ENCODE results near the gene TAC4.

The TAC4 gene

DNA sequence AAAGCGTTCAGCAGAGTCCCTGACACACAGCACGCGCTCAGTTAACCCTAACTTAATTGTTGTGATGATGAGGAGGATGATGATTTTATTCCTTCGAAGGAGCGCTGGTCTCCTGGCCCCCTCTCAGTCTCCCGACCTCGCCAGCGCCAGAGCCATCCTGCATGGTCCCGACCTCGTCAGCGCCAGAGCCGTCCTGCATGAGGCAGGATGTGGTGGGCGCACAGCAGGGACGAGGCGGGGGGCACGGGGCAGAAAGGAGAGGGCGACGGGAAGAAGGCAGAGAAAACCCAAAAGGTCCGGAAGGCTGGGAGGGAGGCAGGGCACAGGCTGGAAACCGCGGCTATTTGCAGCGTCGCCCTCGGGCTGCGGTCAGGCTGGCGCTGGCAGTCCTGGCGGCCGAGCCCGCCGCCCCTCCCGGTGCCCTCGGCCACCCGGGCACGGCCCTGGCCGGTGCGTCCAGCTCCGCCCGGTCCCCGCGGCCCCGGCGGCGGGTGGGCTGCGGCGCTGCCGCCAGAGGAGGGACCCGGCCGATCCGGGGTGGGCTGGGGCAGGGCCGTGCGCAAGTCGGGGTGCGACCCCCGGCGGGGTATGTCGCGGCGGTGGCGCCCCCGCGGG, 3.0 kb upstream of the TAC4 start:
- no peak for DNase-seq (ENCODE audit: low spot score)
- TF ChIP-seq, protein P1, sequence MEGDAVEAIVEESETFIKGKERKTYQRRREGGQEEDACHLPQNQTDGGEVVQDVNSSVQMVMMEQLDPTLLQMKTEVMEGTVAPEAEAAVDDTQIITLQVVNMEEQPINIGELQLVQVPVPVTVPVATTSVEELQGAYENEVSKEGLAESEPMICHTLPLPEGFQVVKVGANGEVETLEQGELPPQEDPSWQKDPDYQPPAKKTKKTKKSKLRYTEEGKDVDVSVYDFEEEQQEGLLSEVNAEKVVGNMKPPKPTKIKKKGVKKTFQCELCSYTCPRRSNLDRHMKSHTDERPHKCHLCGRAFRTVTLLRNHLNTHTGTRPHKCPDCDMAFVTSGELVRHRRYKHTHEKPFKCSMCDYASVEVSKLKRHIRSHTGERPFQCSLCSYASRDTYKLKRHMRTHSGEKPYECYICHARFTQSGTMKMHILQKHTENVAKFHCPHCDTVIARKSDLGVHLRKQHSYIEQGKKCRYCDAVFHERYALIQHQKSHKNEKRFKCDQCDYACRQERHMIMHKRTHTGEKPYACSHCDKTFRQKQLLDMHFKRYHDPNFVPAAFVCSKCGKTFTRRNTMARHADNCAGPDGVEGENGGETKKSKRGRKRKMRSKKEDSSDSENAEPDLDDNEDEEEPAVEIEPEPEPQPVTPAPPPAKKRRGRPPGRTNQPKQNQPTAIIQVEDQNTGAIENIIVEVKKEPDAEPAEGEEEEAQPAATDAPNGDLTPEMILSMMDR (IDR thresholded peaks at IDR 0.05; ENCODE audit: extremely low read depth, missing control alignments): no peak

DNA sequence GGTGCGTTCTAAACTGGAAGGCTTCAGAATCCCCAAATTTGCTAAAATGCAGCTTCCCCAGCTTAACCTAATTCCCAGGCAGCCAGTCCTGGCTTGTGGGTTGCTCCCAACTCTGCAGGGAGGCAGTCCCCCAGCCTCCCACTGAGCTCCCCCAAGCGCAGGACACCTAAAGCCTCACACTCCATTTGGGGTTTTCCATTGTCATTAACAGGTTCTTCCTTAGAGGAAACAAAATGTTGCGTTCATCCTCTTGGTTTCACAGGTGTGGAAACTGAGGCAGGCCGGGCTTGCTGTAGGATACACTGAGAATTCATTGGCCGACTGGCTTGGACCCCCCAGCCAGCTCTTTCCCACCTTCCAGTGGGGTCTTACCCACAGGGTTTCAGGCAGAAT, 2.3 kb upstream of the TAC4 start:
- TF ChIP-seq, protein P1 (IDR thresholded peaks at IDR 0.05; ENCODE audit: extremely low read depth, missing control alignments): no peak
- no peak for DNase-seq (ENCODE audit: low spot score)

DNA sequence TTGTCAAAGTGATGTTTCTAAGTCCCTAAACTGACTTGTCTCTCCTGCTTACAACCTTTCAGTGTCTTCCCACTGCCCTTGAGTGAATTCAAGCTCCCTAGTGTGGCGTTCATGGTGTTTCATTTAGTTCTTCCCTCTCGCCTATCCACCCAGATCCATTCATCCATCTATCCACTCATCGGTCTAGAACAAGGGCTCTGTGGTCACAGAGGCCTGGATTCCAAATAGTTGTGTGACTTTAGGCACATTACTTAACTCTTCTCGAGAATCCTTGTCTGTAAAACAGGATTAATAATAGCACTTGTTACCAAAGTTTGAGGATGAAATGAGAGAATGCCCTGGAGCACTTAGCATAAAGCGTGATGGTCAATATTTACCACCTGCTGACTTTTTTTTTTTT, 870 bp upstream of the TAC4 start:
- TF ChIP-seq, protein P1 (IDR thresholded peaks at IDR 0.05; ENCODE audit: extremely low read depth, missing control alignments): no peak
- DNase-seq (ENCODE audit: low spot score): no peak

DNA sequence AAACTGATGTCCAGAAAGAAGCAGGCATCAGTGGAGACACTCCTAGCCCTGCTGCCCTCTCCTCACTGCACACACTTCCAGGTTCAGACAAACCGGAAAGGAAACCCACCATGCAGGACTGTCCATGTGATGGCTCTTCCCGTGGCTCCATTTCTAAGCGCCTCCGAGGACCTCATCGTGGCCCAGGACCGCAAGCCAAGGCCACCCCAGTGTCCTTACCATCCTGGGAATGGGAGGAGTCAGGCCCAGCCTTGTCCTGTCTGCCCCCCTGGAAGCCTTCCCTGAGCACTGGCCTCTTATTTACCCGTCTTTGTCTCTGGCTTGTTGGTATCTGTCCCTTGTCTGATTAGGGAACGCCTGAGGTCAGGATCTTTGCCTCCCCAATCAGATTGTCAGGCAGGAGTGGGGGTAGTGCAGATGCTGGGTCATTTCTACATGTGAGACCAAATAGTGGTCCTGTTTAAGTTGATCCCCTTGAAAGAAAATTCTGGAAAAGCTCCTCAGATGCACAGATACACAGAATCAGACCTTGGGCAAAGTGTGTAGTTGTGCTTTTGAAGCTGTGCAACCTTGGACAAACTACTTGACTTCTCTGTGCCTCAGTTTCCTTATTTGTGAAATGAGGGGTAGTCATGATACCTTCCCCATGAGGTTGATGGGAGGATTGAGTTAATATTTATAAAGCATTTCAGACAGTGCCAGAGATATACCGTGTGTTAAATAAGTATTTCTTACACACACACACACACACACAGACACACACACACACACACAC, 744 bp downstream of the TAC4 start:
- TF ChIP-seq, protein P1 (IDR thresholded peaks at IDR 0.05; ENCODE audit: extremely low read depth, missing control alignments): no peak
- DNase-seq (ENCODE audit: low spot score): no peak

DNA sequence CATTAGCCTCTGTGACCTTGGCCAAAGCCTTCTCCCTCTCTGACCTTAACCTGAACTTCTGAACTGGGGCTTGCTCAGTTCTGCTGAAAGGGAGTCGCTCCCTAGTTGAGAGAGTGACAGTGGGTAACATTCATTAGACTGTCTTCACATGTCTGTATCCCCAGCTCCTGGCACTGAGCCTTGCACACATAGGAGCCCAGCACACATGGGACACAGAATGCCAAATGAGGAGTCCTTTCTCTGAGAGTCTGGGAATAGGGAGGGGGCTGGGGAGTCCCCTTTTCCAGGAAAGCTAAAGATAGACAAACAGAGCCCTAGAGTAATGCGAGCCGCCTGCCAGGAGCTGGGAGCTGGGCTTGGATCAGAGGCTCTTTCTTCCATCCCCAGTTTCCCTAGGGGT, 2.5 kb downstream of the TAC4 start:
- TF ChIP-seq, protein P1 (IDR thresholded peaks at IDR 0.05; ENCODE audit: extremely low read depth, missing control alignments): no peak
- DNase-seq (ENCODE audit: low spot score): no peak

DNA sequence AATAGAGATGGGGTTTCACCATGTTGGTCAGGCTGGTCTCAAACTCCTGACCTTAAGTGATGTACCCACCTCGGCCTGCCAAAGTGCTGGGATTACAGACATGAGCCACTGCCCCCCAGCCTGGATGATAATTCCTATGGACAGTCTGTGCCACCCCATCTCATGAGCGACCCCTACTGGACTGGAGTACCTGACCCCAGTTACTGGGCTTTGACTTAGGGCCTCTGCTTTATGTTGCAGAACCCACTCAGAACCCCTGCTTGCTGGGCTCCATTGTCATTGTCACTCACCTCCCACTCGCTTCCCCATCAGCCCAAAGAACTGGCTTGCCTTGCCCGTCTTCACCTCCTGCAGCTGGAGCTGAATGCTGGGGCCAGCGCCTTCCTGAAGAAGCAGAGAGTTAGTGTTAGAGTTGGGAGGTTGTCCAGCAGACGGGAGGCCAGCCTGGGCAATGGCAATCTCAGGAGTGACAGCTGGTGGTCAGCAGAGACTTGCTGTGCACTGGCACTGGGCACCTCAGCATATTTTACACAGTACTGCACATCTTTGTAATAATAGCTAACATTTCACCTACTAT, 4.0 kb downstream of the TAC4 start:
- TF ChIP-seq, protein P1 (IDR thresholded peaks at IDR 0.05; ENCODE audit: extremely low read depth, missing control alignments): peak; percentile 21
- DNase-seq (ENCODE audit: low spot score): peak; percentile 44

DNA sequence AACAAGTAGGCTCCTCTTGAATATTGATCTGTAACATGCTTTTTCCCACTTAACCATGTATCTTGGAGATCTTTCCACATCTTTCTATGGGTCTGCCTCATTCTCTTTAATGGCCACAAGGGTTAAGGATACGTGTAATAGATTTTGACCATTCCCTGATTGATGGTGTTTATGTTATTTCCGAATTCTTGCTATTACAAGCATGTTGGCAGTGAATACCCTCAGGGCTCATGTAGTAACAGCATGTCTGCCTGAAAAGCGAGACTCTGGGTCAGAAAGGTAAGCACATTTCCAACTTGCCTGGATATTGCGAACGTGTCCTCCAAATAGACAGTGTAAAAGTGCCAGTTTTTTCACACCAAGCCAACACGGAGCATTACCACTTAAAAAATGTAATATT, 5.0 kb downstream of the TAC4 start:
- no peak for DNase-seq (ENCODE audit: low spot score)
- TF ChIP-seq, protein P1 (IDR thresholded peaks at IDR 0.05; ENCODE audit: extremely low read depth, missing control alignments): no peak

Data from GM20000 (cell line).